ENCODE measurements around the gene PNN.
A peak's percentile ranks its signal among the peaks of the same experiment; 100 is the strongest.
"Not testable (repeated sequence)": the region's sequence is repeated elsewhere in the genome, so short reads cannot be mapped to it uniquely, and the experiment has no call there.

Gene PNN

GRCh38 chr14:39179042-39179441 is 4.0 kb downstream of the PNN start:
- Histone ChIP-seq H3K27ac (ENCODE audit: insufficient read depth in 1 of 2, low read depth in 1 of 2, low read length in 2 of 2, poor library complexity in 1 of 2, severe bottlenecking in 2 of 2) (no peak overlapping the region), H3K36me3 (ENCODE audit: control insufficient read depth in 4 of 4, insufficient read depth in 4 of 4, low read length in 3 of 4) (peaks cover 22 to 74% (median 50%) of the 10 kb centered on the region in 4 experiments), H3K4me1 (ENCODE audit: control extremely low read depth in 1 of 4, control insufficient read depth in 4 of 4, insufficient read depth in 4 of 4, low read length in 3 of 4) (peaks cover 8 to 18% (median 11%) of the 10 kb centered on the region in 4 experiments), H3K9me3 (ENCODE audit: control extremely low read depth in 1 of 5, control insufficient read depth in 4 of 5, insufficient read depth in 2 of 5, low read depth in 1 of 5, low read length in 4 of 5) (no peaks in the 10 kb centered on the region), H3K27me3 (replicated peaks in 2 of 5; ENCODE audit: control insufficient read depth in 4 of 5, insufficient read depth in 5 of 5, low read length in 4 of 5) (no peaks in the 10 kb centered on the region), H3K4me3 (ENCODE audit: control insufficient read depth in 1 of 7, extremely low read depth in 1 of 7, insufficient read depth in 4 of 7, low read depth in 2 of 7, low read length in 6 of 7) (no peak overlapping the region)
- WGBS (ENCODE audit: insufficient coverage): 100% methylated on average over 4 of the region's 6 CpGs
- POLR2A ChIA-PET: interaction anchor here (0.7 kb wide), 1 partner anchor 231 kb away, joined by 4 read pairs; no protein-coding TSS in a partner anchor
- DNase-seq: no peak
- CTCF ChIA-PET: interaction anchor here (0.7 to 1.9 kb wide), 2 partner anchors 11 to 203 kb away, joined by 3 to 5 read pairs; no protein-coding TSS in a partner anchor

DNA sequence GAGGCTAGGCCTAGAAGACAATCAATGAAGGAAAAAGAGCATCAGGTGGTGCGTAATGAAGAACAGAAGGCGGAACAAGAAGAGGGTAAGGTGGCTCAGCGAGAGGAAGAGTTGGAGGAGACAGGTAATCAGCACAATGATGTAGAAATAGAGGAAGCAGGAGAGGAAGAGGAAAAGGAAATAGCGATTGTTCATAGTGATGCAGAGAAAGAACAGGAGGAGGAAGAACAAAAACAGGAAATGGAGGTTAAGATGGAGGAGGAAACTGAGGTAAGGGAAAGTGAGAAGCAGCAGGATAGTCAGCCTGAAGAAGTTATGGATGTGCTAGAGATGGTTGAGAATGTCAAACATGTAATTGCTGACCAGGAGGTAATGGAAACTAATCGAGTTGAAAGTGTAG is 5.5 kb downstream of the PNN start:
- Histone ChIP-seq H3K36me3 (ENCODE audit: control insufficient read depth in 4 of 4, insufficient read depth in 4 of 4, low read length in 3 of 4) (peaks cover 27 to 84% (median 57%) of the 10 kb centered on the region in 4 experiments), H3K27me3 (replicated peaks in 2 of 5; ENCODE audit: control insufficient read depth in 4 of 5, insufficient read depth in 5 of 5, low read length in 4 of 5) (no peaks in the 10 kb centered on the region), H3K9me3 (ENCODE audit: control extremely low read depth in 1 of 5, control insufficient read depth in 4 of 5, insufficient read depth in 2 of 5, low read depth in 1 of 5, low read length in 4 of 5) (no peaks in the 10 kb centered on the region), H3K4me3 (ENCODE audit: control insufficient read depth in 1 of 7, extremely low read depth in 1 of 7, insufficient read depth in 4 of 7, low read depth in 2 of 7, low read length in 6 of 7) (no peak overlapping the region), H3K4me1 (ENCODE audit: control extremely low read depth in 1 of 4, control insufficient read depth in 4 of 4, insufficient read depth in 4 of 4, low read length in 3 of 4) (peaks cover 2 to 12% (median 10%) of the 10 kb centered on the region in 4 experiments), H3K27ac (ENCODE audit: insufficient read depth in 1 of 2, low read depth in 1 of 2, low read length in 2 of 2, poor library complexity in 1 of 2, severe bottlenecking in 2 of 2) (no peak overlapping the region)
- ChIA-PET CTCF (interaction anchor here (1.6 kb wide), 1 partner anchor 77 kb away, joined by 4 read pairs; the partner anchor contains the start of gene SEC23A), POLR2A (no interaction called here)
- WGBS (ENCODE audit: insufficient coverage): 93% methylated on average over 5 of the region's 5 CpGs
- no peak for DNase-seq

DNA sequence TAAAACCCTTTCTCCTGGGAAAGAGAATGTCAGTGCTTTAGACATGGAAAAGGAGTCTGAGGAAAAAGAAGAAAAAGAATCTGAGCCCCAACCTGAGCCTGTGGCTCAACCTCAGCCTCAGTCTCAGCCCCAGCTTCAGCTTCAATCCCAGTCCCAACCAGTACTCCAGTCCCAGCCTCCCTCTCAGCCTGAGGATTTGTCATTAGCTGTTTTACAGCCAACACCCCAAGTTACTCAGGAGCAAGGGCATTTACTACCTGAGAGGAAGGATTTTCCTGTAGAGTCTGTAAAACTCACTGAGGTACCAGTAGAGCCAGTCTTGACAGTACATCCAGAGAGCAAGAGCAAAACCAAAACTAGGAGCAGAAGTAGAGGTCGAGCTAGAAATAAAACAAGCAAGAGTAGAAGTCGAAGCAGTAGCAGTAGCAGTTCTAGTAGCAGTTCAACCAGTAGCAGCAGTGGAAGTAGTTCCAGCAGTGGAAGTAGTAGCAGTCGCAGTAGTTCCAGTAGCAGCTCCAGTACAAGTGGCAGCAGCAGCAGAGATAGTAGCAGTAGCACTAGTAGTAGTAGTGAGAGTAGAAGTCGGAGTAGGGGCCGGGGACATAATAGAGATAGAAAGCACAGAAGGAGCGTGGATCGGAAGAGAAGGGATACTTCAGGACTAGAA is 6.1 kb downstream of the PNN start:
- POLR2A ChIA-PET: no interaction called here
- CTCF ChIA-PET: interaction anchor here (1.6 kb wide), 1 partner anchor 78 kb away, joined by 4 read pairs; the partner anchor contains the start of gene SEC23A

GRCh38 chr14:39181693-39182047 is 6.6 kb downstream of the PNN start:
- Histone ChIP-seq H3K27me3 (replicated peaks in 2 of 5; ENCODE audit: control insufficient read depth in 4 of 5, insufficient read depth in 5 of 5, low read length in 4 of 5) (no peaks in the 10 kb centered on the region), H3K27ac (ENCODE audit: insufficient read depth in 1 of 2, low read depth in 1 of 2, low read length in 2 of 2, poor library complexity in 1 of 2, severe bottlenecking in 2 of 2) (no peak overlapping the region), H3K9me3 (ENCODE audit: control extremely low read depth in 1 of 5, control insufficient read depth in 4 of 5, insufficient read depth in 2 of 5, low read depth in 1 of 5, low read length in 4 of 5) (no peaks in the 10 kb centered on the region), H3K36me3 (ENCODE audit: control insufficient read depth in 4 of 4, insufficient read depth in 4 of 4, low read length in 3 of 4) (peaks cover 26 to 79% (median 55%) of the 10 kb centered on the region in 4 experiments), H3K4me3 (ENCODE audit: control insufficient read depth in 1 of 7, extremely low read depth in 1 of 7, insufficient read depth in 4 of 7, low read depth in 2 of 7, low read length in 6 of 7) (no peak overlapping the region), H3K4me1 (ENCODE audit: control extremely low read depth in 1 of 4, control insufficient read depth in 4 of 4, insufficient read depth in 4 of 4, low read length in 3 of 4) (peaks cover 0 to 4% (median under 1%) of the 10 kb centered on the region in 4 experiments)
- DNase-seq: no peak
- ChIA-PET CTCF (no interaction called here), POLR2A (no interaction called here)
- 96% methylated on average over 5 of the region's 5 CpGs for WGBS (ENCODE audit: insufficient coverage)

More for the DNA sequence above, 6.1 kb downstream of the PNN start:
- Histone ChIP-seq H3K27me3 (replicated peaks in 2 of 5; ENCODE audit: control insufficient read depth in 4 of 5, insufficient read depth in 5 of 5, low read length in 4 of 5) (no peaks in the 10 kb centered on the region), H3K36me3 (ENCODE audit: control insufficient read depth in 4 of 4, insufficient read depth in 4 of 4, low read length in 3 of 4) (peaks cover 27 to 84% (median 57%) of the 10 kb centered on the region in 4 experiments), H3K27ac (ENCODE audit: insufficient read depth in 1 of 2, low read depth in 1 of 2, low read length in 2 of 2, poor library complexity in 1 of 2, severe bottlenecking in 2 of 2) (no peak overlapping the region), H3K4me1 (ENCODE audit: control extremely low read depth in 1 of 4, control insufficient read depth in 4 of 4, insufficient read depth in 4 of 4, low read length in 3 of 4) (peaks cover 2 to 9% (median 5%) of the 10 kb centered on the region in 4 experiments), H3K4me3 (ENCODE audit: control insufficient read depth in 1 of 7, extremely low read depth in 1 of 7, insufficient read depth in 4 of 7, low read depth in 2 of 7, low read length in 6 of 7) (no peak overlapping the region), H3K9me3 (ENCODE audit: control extremely low read depth in 1 of 5, control insufficient read depth in 4 of 5, insufficient read depth in 2 of 5, low read depth in 1 of 5, low read length in 4 of 5) (no peaks in the 10 kb centered on the region)
- WGBS (ENCODE audit: insufficient coverage): 97% methylated on average over 7 of the region's 7 CpGs
- peak in 1 of 3 donors; percentile 10 for DNase-seq

DNA sequence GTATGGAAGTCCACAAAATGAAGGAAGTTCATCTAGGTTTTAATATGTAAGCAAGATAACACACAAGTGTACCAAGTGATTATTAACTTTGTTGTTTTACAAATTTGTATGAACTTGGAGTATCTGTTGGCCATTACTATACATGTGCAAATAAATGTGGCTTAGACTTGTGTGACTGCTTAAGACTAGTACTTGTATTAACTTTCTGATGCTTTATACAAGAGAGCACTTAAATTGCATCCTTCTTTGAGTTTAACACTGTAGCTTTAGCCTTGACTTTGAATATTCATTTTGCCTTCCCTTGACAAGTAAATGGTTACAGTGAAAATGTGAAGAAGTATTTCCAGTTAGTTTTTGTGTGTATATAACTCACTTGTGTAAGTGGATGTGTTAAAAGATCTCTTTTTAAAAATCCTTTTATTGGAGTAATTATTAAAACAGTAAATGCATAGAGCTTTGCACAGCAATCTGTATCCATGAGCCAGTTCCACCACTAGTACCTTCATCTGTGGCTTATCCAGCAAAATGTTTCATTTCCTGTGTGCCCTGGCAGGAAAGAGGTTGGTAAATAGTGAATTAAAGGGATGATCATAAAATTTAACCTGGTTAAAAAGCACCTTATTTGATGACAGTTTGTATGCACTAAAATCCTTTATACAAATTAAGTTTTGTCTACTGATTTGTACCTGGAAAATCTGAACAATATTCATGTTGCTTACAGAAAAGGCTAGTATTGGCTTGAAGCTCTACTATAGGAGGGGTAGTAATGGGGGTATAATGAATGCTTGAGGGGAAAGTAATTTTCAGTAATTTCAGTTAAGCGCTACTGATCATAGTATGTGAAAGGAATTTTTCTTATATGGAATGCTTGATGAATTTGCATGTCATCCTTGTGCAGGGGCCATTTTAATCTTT is 8.0 kb downstream of the PNN start:
- Histone ChIP-seq H3K4me1 (ENCODE audit: control extremely low read depth in 1 of 4, control insufficient read depth in 4 of 4, insufficient read depth in 4 of 4, low read length in 3 of 4) (no peaks in the 10 kb centered on the region), H3K9me3 (ENCODE audit: control extremely low read depth in 1 of 5, control insufficient read depth in 4 of 5, insufficient read depth in 2 of 5, low read depth in 1 of 5, low read length in 4 of 5) (no peaks in the 10 kb centered on the region), H3K4me3 (ENCODE audit: control insufficient read depth in 1 of 7, extremely low read depth in 1 of 7, insufficient read depth in 4 of 7, low read depth in 2 of 7, low read length in 6 of 7) (no peak overlapping the region), H3K27me3 (replicated peaks in 2 of 5; ENCODE audit: control insufficient read depth in 4 of 5, insufficient read depth in 5 of 5, low read length in 4 of 5) (no peaks in the 10 kb centered on the region), H3K27ac (ENCODE audit: insufficient read depth in 1 of 2, low read depth in 1 of 2, low read length in 2 of 2, poor library complexity in 1 of 2, severe bottlenecking in 2 of 2) (no peak overlapping the region), H3K36me3 (ENCODE audit: control insufficient read depth in 4 of 4, insufficient read depth in 4 of 4, low read length in 3 of 4) (peaks cover 17 to 66% (median 44%) of the 10 kb centered on the region in 4 experiments)
- ChIA-PET POLR2A (no interaction called here), CTCF (no interaction called here)
- DNase-seq: peak in 1 of 3 donors; percentile 10
- WGBS (ENCODE audit: insufficient coverage): no CpG with 5 or more reads among the region's 1 CpG

GRCh38 chr14:39183685-39184003 is 8.6 kb downstream of the PNN start:
- peak in 1 of 3 donors; percentile 13 for DNase-seq
- WGBS (ENCODE audit: insufficient coverage): 100% methylated on average over 1 of the region's 5 CpGs
- H3K4me3 ChIP-seq (ENCODE audit: control insufficient read depth in 1 of 7, extremely low read depth in 1 of 7, insufficient read depth in 4 of 7, low read depth in 2 of 7, low read length in 6 of 7); H3K4me1 ChIP-seq (ENCODE audit: control extremely low read depth in 1 of 4, control insufficient read depth in 4 of 4, insufficient read depth in 4 of 4, low read length in 3 of 4); POLR2A ChIA-PET; H3K27me3 ChIP-seq (replicated peaks in 2 of 5; ENCODE audit: control insufficient read depth in 4 of 5, insufficient read depth in 5 of 5, low read length in 4 of 5); H3K9me3 ChIP-seq (ENCODE audit: control extremely low read depth in 1 of 5, control insufficient read depth in 4 of 5, insufficient read depth in 2 of 5, low read depth in 1 of 5, low read length in 4 of 5); CTCF ChIA-PET; H3K27ac ChIP-seq (ENCODE audit: insufficient read depth in 1 of 2, low read depth in 1 of 2, low read length in 2 of 2, poor library complexity in 1 of 2, severe bottlenecking in 2 of 2): not testable (repeated sequence)
- H3K36me3 ChIP-seq (ENCODE audit: control insufficient read depth in 4 of 4, insufficient read depth in 4 of 4, low read length in 3 of 4): peaks cover 17 to 62% (median 40%) of the 10 kb centered on the region in 4 experiments

Data from common myeloid progenitor, CD34-positive (primary cell).